ENCODE results near the gene ARHGAP42. TPM values are rescaled to one million over a fixed set of nuclear protein-coding genes. Genes with fewer than 3 reads are reported as not detected.

The ARHGAP42 gene
- total and polyA plus RNA-seq, 9 donors: 4.3 to 11.8 (median 7.0) TPM

GRCh38 chr11:100928426-100928825 is 241.3 kb downstream of the ARHGAP42 start:
- Histone ChIP-seq H3K4me1 (ENCODE audit: insufficient read depth) (no peaks in the 10 kb centered on the region), H3K27ac (no peak overlapping the region), H3K4me3 (no peak overlapping the region), H3K27me3 (no peaks in the 10 kb centered on the region), H3K36me3 (no peaks in the 10 kb centered on the region), H3K9me3 (no peaks in the 10 kb centered on the region)
- TF ChIP-seq CTCF (IDR thresholded peaks at IDR 0.05) (no peak), POLR2A (IDR thresholded peaks at IDR 0.05) (no peak), EP300 (IDR thresholded peaks at IDR 0.05) (no peak)
- intact Hi-C loops (cut with DNase I): loop anchor here in 1 of 4 donors (5.0 kb wide), 1 partner anchor 241 kb away; the partner anchor contains the start of gene ARHGAP42
- 91 to 96% (median 95%) methylated on average over 2 of the region's 2 CpGs for WGBS, 3 donors
- DNase-seq: no peak

GRCh38 chr11:100929377-100929776 is 242.3 kb downstream of the ARHGAP42 start:
- Histone ChIP-seq H3K27me3 (no peaks in the 10 kb centered on the region), H3K36me3 (no peaks in the 10 kb centered on the region), H3K4me3 (no peak overlapping the region), H3K9me3 (no peaks in the 10 kb centered on the region), H3K27ac (no peak overlapping the region), H3K4me1 (ENCODE audit: insufficient read depth) (no peaks in the 10 kb centered on the region)
- intact Hi-C loops (cut with DNase I): loop anchor here in 1 of 4 donors (5.0 kb wide), 1 partner anchor 242 kb away; the partner anchor contains the start of gene ARHGAP42
- no peak for TF ChIP-seq EP300 (IDR thresholded peaks at IDR 0.05)
- TF ChIP-seq POLR2A (IDR thresholded peaks at IDR 0.05): no peak
- TF ChIP-seq CTCF (IDR thresholded peaks at IDR 0.05): no peak
- WGBS, 3 donors: 36 to 54% (median 51%) methylated on average over 3 of the region's 3 CpGs
- DNase-seq: no peak

GRCh38 chr11:100930185-100930778 is 243.2 kb downstream of the ARHGAP42 start:
- H3K4me1 ChIP-seq (ENCODE audit: insufficient read depth): no peaks in the 10 kb centered on the region
- WGBS, 3 donors: 38 to 40% (median 39%) methylated on average over 5 of the region's 5 CpGs
- no peak overlapping the region for H3K27ac ChIP-seq
- H3K27me3 ChIP-seq: no peaks in the 10 kb centered on the region
- intact Hi-C loops (cut with DNase I): loop anchor here in 3 of 4 donors (2.0 to 10.0 kb wide), 4 partner anchors 243 to 355 kb away; partner anchors contain the start of gene ARHGAP42 (in 2 of the 3)
- H3K4me3 ChIP-seq: no peak overlapping the region
- TF ChIP-seq CTCF (IDR thresholded peaks at IDR 0.05) (peak; percentile 19 to 49 (median 49)), POLR2A (IDR thresholded peaks at IDR 0.05) (no peak), EP300 (IDR thresholded peaks at IDR 0.05) (no peak)
- DNase-seq: no peak
- H3K9me3 ChIP-seq: no peaks in the 10 kb centered on the region
- H3K36me3 ChIP-seq: no peaks in the 10 kb centered on the region

GRCh38 chr11:100932474-100933100 is 245.5 kb downstream of the ARHGAP42 start:
- DNase-seq: no peak
- WGBS, 3 donors: 8 to 15% (median 9%) methylated on average over 3 of the region's 3 CpGs
- Histone ChIP-seq H3K4me1 (ENCODE audit: insufficient read depth) (no peaks in the 10 kb centered on the region), H3K27me3 (no peaks in the 10 kb centered on the region), H3K27ac (no peak overlapping the region), H3K36me3 (no peaks in the 10 kb centered on the region), H3K4me3 (no peak overlapping the region), H3K9me3 (no peaks in the 10 kb centered on the region)
- intact Hi-C loops (cut with DNase I): loop anchor here in 3 of 4 donors (10.0 kb wide), 3 partner anchors 248 to 358 kb away; partner anchors contain the start of gene ARHGAP42 (in 1 of the 3)
- no peak for TF ChIP-seq EP300 (IDR thresholded peaks at IDR 0.05)
- no peak for TF ChIP-seq POLR2A (IDR thresholded peaks at IDR 0.05)
- no peak for TF ChIP-seq CTCF (IDR thresholded peaks at IDR 0.05)

Measured in ovary (tissue), 9 donors.